ENCODE data around the gene PBLD.
"Not testable (repeated sequence)": the region's sequence is repeated elsewhere in the genome, so short reads cannot be mapped to it uniquely, and the experiment has no call there.

Gene PBLD

DNA sequence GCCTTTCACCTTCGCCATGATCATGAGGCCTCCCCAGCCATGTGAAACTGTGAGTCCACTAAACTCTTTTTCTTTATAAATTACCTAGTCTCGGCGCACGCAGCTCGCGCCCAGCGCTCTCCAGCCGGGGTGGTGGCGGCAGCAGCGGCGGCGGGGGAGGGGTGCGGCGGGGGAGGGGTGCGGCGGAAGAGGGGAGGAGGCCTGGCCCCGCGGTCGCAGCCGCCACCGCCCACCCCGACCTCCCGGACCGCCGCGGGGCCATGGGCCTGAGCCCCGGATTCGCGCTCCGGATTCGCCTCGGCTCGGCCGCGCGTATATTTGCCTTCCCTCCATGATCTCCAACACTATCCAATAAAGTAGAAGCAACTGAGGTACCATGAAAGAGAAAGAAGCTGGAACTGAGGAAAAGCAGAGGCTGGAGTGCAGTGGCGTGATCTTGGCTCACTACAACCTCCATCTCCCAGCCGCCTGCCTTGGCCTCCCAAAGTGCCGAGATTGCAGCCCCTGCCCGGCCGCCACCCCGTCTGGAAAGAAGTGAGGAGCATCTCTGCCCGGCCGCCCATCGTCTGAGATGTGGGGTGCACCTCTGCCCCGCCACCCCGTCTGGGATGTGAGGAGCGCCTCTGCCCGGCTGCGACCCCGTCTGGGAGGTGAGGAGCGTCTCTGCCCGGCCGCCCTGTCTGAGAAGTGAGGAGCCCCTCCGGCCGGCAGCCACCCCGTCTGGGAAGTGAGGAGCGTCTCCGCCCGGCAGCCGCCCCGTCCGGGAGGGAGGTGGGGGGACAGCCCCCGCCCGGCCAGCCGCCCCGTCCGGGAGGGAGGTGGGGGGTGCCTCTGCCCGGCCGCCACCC, 53.6 kb downstream of the PBLD start:
- DNase-seq (ENCODE audit: low spot score), result not testable (repeated sequence)

DNA sequence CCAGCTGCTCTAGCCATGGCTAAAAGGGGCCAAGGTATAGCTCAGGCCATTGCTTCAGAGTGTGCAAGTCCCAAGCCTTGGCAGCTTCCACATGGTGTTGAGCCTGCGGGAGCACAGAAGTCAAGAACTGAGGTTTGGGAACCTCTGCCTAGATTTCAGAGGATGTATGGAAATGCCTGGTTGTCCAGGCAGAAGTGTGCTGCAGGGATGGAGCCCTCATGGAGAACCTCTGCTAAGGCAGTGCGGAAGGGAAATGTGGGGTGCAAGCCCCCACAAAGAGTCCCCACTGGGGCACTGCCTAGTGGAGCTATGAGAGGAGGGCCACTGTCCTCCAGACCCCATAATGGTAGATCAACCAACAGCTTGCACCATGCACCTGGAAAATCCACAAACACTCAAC, 54.9 kb downstream of the PBLD start:
- DNase-seq (ENCODE audit: low spot score), result not testable (repeated sequence)

DNA sequence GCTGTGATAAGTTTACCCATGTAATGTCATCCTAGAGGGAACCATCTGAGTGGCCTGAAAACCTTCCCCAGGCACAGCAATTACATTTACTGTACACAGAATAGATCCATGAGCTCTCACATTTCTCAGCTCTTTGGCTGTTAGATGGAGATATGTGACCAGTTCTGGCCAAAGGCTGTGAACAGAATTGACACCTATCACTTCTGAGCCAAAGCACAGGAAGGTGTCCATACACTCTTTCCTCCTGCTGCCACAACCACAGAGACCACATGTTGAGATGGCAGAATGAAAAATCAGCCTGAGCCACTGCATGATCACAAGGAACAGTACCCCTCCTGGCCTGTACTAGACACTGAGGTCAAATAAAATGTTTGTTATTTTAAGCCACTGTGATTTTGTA, 56.5 kb downstream of the PBLD start:
- DNase-seq (ENCODE audit: low spot score), result no peak

DNA sequence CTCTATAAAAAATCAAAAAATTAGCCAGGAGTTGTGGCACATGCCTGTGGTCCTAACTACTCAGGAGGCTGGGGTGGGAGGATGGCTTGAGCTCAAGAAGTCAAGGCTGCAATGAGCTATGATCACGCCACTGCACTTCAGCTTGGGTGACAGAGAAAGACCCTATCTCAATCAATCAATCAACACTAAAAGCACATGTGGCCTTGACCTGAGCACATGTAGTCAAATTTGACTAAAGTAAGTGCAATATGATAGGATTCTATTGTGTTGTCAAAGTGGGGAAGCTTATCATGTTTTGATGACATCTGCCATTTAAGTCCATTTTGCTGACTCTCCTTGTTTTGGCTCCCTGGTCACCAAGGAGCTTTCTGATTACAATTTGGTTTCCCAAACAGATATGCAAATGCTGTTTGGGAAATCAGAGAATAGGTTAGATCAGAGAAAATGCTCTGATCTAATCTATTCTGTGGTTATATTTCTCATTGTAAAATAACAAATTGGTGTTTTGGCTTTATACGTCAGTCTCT, 57.1 kb downstream of the PBLD start:
- DNase-seq (ENCODE audit: low spot score), result no peak

DNA sequence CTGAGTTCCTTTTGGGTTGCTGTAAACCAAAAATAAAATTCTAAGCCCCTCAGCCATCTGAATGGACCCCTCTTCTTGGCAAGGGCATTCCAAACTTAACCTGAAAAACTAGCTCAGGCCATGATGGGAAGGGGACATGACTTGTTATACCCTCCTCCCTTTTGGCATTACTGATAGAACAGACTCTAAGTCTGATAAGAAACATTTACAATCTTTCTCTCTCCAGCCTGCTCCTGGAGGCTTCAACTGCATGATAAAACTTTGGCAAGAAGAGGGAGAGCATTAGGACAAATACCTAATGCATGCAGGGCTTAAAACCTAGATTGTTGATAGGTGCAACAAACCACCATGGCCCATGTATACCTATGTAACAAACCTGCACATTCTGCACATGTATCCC, 59.9 kb downstream of the PBLD start:
- DNase-seq (ENCODE audit: low spot score), result no peak

DNA sequence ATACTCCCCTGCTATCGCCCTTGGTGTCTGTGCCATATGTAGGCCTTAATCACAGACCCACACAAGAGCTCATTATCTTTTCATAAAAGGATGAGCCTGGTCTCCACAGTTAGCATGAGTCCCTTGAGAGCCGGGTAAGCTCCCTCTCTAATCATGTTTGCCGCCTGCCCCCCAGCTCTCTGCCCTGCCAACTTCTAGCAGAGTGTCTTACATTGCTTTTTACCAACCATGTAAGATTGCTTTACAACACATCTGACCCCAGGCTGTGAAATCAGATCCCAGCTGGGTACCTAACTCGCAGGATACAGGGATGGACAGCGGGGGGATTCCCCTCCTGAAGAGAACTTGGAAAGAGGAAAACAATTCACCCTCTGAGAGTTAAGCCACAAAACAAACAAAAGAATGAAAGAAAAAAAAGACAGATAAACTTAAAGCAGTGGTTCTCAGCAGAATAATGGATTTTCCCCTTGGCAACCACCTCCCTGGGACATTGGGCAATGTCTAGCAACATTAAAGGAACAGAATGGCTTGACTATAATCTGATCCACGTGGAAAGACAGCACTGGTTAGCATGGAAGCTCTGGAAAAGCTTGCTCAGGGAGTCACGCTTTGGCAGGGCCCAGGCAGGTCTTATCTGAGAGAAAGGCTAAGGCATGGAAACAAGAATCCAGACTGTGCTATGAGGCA, 61.4 kb downstream of the PBLD start:
- DNase-seq (ENCODE audit: low spot score), result no peak

DNA sequence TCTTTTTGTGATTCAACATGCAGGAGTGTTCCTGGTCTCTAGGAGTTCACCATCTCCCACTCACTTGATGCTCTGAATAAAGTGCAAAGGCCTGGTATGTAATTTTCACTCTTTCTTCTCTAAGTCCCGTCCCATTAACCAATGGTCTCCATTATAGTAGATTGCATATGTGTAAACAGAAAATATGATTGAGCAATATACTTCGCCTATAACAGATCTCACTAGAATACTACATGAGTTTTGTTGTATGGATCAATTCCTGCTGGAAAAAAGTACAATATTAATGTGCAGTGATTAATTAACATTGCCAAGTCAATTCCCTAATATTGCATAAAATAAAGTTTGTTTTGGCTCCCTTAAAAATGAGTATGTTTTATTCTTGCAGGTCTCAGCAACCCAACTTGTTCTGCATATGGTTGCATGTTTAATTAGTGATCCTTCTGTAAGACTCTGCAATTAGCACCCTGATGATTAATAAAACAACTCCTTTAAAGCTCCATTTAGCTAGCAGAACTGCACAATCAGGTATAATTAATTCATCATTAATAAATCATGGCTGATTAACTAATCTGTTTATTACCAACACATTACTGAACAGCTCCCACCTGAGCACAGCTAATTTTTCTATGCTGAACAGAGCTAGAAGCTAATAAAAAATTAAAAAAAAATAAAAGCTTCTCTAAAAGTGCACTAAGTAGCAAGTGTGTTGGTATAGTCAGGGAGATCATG, 63.0 kb downstream of the PBLD start:
- DNase-seq (ENCODE audit: low spot score), result no peak

DNA sequence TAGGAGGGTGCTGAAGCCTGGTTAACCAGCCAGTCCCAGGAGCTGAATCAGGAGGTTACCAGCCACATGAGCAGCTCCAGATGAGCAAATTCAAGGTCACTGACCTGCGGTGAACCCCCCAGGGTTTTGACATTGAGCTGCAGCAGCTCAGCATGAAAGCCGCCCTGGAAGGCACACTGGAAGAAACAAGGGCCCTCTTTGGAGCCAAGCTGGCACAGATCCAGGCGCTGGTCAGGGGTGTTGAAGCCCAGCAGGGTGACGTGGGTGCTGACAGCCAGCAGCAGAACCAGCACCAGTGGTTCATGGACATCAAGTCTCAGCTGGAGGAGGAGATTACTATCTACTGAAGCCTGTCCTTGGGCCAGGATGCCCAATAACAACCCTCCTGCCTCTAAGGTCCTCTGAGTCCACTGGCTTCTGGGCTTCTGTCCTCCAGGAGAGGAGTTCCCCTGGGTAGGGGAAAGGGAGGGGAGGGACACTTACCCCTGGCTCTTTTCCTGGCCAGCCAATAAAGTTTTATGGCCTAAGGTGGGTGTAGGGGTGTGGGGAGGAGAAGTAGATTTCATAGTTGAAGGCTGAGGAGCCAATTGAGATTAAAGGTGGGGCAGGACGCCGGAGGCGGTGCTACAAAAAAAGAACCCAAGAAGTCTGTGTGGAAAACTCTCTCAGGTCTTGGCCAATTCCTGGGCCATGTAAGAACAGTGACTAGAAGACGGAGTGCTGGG, 71.4 kb downstream of the PBLD start:
- no peak for DNase-seq (ENCODE audit: low spot score)

DNA sequence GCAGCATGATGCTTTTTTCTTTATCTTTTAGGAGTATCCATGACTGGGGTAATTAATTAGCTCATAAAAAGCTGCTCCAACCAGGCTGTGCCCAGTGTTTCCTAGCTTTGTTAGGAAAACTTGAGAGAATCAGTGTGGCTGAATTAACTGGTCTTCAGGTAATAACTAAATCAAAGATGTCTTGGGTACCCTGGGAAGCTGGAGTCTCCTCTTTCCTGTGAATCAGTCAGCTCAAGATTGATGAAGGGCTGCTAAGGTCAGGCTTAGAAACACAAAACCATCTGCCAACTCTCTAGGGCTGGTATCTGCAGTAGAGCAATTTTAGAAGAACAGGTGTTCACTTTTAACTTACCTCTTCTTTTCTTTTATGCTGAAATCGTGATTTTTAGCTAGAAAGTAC, 79.4 kb downstream of the PBLD start:
- no peak for DNase-seq (ENCODE audit: low spot score)

DNA sequence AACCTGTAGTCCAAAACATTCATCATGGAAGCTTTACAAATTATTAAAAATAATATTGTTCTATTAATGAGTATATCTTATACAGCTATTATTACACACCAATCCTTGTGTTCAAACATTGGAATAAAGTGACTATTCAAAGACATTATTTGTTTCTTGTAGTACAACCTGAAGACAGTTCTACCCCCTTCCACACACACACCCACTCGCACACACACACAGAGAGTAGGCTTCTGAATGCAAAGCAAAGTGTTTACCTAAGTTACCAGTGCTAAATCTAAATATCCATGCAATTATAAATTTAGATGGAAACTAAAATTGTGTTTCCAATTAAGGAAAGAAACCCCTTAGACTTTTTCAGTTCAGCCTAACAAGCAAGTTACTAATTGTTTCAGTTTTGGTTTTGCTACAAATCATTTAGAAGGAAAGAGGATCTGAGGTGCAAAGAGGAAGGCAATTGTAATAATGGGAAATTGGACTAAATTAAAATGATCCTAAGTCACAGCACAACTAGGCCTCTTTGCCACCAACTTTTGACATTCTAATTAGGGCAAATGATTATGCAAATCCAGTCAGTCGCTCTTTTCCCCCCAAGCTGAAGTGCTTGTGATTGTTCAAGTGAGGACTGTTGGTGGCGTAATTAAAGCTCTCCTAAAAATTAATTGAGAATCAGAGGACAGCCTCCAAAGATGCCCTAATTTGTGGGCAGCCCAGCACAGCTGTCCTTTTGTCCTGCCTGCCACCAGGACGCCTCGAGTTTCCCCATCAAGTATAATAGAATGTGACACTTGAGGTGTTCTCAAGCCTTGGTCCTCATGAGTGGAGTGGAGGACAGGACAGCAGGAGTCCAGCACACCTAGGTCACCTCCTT, 80.9 kb downstream of the PBLD start:
- no peak for DNase-seq (ENCODE audit: low spot score)

DNA sequence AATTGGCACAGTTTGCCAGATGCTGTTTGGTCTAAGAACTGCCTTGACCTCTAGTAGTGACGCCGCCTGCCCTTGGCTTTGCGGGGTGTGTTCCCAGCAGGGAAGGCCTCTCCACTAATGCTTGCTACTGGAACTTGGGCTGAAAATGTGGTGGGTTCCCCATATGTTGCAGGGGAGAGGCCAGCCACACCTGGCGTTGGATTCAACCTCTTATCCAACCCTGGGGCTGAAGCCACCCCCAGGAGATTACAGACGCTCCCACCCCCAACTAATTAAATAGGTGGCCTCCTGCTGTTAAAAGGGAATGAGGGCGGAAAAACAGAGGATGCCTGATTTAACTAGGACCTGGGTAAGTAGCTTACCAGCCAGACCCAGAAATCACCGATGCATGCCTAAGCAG, 81.6 kb downstream of the PBLD start:
- no peak for DNase-seq (ENCODE audit: low spot score)

DNA sequence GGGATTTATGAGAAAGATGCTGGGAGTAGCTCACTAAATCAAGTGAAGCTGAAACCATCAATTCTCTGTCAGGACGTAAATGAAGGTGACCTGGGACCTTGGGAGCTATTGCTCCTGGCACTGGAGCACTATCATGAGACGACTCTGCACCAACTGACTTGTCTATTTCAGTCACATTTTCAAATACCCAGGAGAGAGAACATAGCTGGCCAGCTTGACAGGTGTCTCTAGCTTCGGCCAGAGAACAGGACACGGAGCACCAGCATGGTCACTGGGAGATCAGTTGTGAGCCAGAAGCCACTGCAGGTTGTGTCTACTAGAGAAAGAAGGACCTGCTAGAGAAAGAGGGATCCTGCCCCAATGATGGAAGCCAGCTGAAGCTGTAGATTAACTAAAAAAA, 83.4 kb downstream of the PBLD start:
- no peak for DNase-seq (ENCODE audit: low spot score)

DNA sequence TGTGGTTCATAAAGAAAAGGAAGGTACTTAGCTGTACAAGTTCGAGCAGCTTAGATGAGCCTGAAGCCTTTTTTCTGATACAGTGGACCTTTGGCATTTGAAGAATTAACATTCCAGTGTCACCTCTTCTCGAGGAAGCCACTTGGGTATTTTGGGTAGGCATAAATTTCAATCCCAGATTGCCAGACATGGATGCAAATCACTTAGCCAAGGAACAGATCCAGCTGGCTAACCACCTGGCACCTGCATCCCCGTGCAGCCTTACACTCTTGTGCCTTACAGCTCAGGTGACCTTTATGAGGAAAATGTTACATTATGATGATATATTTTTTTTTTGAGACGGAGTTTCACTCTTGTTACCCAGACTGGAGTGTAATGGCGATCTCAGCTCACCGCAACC, 84.8 kb downstream of the PBLD start:
- DNase-seq (ENCODE audit: low spot score), result no peak

DNA sequence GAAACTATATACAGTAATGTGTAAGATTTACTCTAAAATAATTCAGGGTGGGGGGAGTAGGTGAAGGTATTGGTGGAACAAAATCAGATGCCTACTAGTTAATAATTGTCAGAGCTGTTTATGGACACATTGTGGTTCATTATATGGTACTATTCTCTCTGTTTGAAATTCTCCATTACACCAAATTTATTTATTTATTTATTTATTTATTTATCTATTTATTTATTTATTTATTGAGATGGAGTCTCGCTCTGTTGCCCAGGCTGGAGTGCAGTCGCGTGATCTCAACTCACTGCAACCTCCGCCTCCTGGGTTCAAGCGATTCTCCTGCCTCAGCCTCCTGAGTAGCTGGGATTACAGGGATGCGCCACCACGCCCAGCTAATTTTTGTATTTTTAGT, 86.3 kb downstream of the PBLD start:
- not testable (repeated sequence) for DNase-seq (ENCODE audit: low spot score)

DNA sequence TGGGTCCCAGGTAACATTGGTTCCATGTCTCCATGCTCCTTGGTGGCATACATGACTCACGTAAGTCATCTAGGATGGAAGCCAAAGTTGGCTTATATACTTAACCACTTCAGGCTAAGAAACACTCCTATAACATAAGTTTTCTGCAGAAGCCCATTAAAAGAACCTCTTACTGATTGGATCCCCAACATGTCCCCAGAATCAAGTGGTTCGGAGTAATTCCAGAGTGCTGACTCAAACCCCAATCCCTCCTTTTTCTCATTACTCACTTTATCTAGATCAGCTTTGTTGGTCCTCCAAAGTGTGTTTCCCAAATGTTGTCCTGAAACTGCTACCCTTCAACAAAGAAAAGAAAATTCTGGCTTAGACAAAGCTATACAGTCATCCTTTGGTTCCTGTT, 90.7 kb downstream of the PBLD start:
- DNase-seq (ENCODE audit: low spot score), result no peak

DNA sequence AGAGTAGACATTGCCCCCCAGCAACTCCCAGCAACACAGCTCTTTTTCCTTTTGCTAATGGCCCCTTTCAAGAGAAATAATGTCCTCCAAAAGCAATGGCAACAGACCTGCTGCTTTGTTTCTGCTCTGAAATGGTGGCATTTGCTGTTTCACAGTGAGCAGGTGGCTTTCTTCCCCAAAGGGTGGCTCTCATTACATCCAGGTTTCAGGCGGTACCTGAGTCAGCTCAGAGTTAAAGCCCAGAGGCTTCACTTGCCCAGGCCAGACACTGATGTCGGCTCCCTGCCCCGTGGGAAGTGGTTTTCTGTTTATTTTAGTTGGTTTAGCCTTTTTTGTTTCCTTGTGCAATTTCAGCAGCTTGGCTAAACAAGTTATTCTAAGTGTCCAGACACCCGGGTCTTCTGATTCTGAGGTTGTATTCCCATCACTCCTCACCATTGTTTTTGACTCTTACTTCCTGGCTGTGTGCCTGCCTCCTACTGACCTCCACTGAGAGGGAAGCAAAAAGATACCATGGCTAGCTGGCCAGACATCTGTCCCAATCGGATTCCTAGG, 93.1 kb downstream of the PBLD start:
- DNase-seq (ENCODE audit: low spot score), result no peak

DNA sequence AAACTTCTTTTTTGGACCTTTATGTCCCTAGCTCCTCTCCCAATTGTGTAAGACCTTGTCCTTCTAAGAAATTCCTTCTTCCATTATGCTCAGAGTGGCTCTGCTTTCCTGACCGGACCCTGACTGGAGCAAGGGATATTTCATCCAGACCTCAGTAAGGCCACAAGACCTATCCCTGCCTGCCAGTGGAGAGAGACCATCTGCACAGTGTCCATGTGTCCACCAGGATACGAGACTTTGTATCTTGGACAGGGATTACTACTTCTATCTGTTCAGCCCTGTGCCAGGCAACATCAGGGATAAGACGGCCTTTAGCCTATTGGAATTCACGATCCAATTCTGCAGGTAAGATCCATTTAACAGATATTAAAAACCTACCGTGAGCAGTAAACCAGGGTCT, 93.7 kb downstream of the PBLD start:
- DNase-seq (ENCODE audit: low spot score), result no peak

DNA sequence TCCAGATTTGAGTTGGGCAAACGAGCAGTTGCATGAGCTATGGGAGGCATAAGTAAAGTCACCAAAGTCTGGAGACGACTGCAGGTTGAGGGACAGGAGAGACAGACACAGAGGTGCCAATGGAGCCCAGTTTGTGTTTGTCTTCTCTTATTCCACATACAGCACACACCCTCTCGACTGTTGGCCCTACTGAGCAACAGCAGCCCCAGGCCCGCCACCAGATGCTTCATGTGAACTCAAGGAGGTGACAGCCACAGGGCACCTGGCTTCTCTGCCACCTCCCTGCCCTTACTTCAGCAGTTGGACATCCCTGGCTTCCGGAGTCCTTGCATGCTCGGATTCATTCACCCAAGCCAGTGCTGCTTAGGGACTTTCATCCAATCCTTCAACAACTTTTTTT, 94.4 kb downstream of the PBLD start:
- DNase-seq (ENCODE audit: low spot score), result no peak

DNA sequence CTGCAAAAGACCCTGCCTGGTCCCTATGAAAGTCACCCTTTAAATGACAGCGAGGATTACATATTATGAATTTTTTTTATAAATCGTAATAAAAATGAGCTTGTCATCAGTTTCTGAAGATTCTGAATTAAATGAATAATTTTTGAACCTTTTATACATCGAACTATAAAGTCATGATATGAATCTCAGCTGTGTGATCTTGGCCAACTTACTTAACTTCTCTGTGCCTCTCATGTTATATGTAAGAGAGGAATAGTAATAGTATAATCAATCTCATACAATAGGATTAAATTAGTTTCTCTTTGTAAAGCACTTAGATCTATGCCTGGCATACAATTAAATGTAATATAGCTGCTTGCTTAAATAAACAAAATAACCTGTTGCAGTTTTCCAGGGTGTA, 95.6 kb downstream of the PBLD start:
- no peak for DNase-seq (ENCODE audit: low spot score)

DNA sequence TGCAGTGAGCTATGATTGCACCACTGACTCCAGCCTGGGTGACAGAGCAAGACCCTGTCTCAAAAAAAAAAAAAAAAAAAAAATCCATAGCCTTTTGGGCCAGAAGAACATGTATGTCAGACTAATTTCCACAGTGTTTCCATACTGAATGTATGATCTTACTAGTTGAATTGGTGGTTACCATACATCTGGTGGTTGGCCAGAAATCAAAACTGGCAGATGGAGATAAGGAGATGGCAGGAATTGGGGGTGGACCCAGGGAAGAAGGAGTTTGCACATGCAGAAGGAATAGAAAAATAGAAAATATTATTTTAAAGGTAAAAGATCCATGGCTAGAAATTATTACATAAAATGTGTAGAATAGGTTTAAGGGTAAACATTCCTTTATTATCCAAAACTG, 97.1 kb downstream of the PBLD start:
- DNase-seq (ENCODE audit: low spot score), result no peak

DNA sequence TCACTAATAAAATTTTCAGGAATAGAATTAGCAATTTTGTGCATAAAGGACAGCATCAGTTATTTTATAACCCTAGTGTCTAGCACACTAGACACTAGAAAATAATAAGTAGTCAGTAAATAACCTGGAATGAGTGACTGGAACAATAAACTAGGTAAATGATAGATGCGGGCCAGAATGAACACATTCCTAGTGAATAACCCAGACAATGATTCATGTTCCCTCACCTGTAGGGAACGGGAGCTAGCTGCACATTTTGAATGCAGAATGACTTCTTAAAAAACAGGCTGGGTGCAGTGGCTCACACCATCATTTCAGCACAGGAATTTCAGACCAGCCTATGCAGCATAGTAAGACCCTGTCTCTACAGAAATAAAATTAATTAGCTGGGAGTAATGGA, 97.6 kb downstream of the PBLD start:
- DNase-seq (ENCODE audit: low spot score), result no peak
